Bronchial epithelial cell (primary cell): ENCODE results near the gene TMEM175. TPM values are rescaled to one million over a fixed set of nuclear protein-coding genes. Genes with fewer than 3 reads are reported as not detected.

Source experiments
- DNase-seq: peaks from one replicate; pipeline ENCODE4 v3.0.0-alpha.2; 2010; ENCODE audit warnings: low read depth
- FAIRE-seq: peaks from 2 replicates; lab custom pipeline; 2011; peaks lifted over from hg19 to GRCh38; lab: Jason Lieb, UNC
- H3K27me3 ChIP-seq: 2 replicates; pipeline ENCODE4 v1.5.1; 2011; ENCODE audit warnings: low read length; ENCODE audit not compliant: control insufficient read depth, insufficient read depth
- H3K36me3 ChIP-seq: 2 replicates; pipeline ENCODE4 v1.5.1; 2011; ENCODE audit warnings: low read length; ENCODE audit not compliant: control insufficient read depth, insufficient read depth
- H3K4me3 ChIP-seq: 2 replicates; pipeline ENCODE4 v1.5.1; 2011; ENCODE audit warnings: mild to moderate bottlenecking, low read depth, low read length, control low read depth
- CTCF ChIP-seq: IDR thresholded peaks from 2 replicates; pipeline ENCODE4 v1.5.1; 2011; ENCODE audit warnings: mild to moderate bottlenecking, moderate library complexity, low read length, control low read depth, inconsistent platforms; ENCODE audit not compliant: insufficient read depth, severe bottlenecking
- total RNA-seq: library from RNA; depleted of rRNA; stranded (reverse); fragments of >200 nt; gene quantifications from 2 replicates; pipeline ENCODE4 v1.2.1, GENCODE V29; 2014

Gene TMEM175
- 3.4 and 10.9 TPM in 2 replicates for total RNA-seq

GRCh38 chr4:931960-932712 lies at the start of gene TMEM175, which contains the start of gene GAK:
TMEM175 (plus strand) TSS chr4:932460; CDS start chr4:947740, 15,280 bp downstream.
GAK (minus strand) TSS chr4:932316; CDS start chr4:932187, 129 bp downstream.
- DNase-seq (peak; percentile 92), FAIRE-seq (no peak)
- TF ChIP-seq CTCF = no peak
- H3K27me3 ChIP-seq = no peaks in the 10 kb centered on the region
- peaks cover 7% of the 10 kb centered on the region for H3K36me3 ChIP-seq
- peak within 1 kb of the TSS; percentile 100 for H3K4me3 ChIP-seq

- H3K27me3 ChIP-seq = no peaks in the 10 kb centered on the region
- H3K36me3 ChIP-seq = peaks cover 40% of the 10 kb centered on the region
- FAIRE-seq = no peak
Observed at GRCh38 chr4:882646-883045, 49.6 kb upstream of the TMEM175 start.

GRCh38 chr4:883377-884095 lies 48.7 kb upstream of the TMEM175 start:
- peaks cover 39% of the 10 kb centered on the region for H3K36me3 ChIP-seq
- DNase-seq = no peak
- no peaks in the 10 kb centered on the region for H3K27me3 ChIP-seq
- no peak for TF ChIP-seq CTCF
- H3K4me3 ChIP-seq = no peak overlapping the region
- peak; percentile 43 for FAIRE-seq

More at GRCh38 chr4:882646-883045, 49.6 kb upstream of the TMEM175 start:
- no peak for DNase-seq
- H3K4me3 ChIP-seq = no peak overlapping the region
- no peak for TF ChIP-seq CTCF

GRCh38 chr4:884259-884658 lies 48.0 kb upstream of the TMEM175 start:
- H3K27me3 ChIP-seq = no peaks in the 10 kb centered on the region
- no peak for FAIRE-seq
- H3K36me3 ChIP-seq = peaks cover 39% of the 10 kb centered on the region
- DNase-seq = no peak
- no peak for TF ChIP-seq CTCF
- H3K4me3 ChIP-seq = no peak overlapping the region

- DNase-seq (no peak), FAIRE-seq (peak; percentile 40)
- no peak overlapping the region for H3K4me3 ChIP-seq
- H3K36me3 ChIP-seq = peaks cover 40% of the 10 kb centered on the region
- H3K27me3 ChIP-seq = no peaks in the 10 kb centered on the region
- TF ChIP-seq CTCF = no peak
Observed at GRCh38 chr4:884896-885295, 47.4 kb upstream of the TMEM175 start.
